CD4-positive, alpha-beta T cell treated with Interferon gamma for 1 hour (primary cell): ENCODE data around the gene SPACDR.

ENCODE experiments used
- DNase-seq: peaks from one replicate; pipeline ENCODE4 v3.0.0-alpha.2; 2020

Gene SPACDR

GRCh38 chr7:100483722-100484672, 19.9 kb upstream of the SPACDR start, which contains the start of gene NYAP1:
Gene NYAP1 (plus strand): TSS chr7:100483927. CDS start chr7:100485312, 1,385 bp downstream.
- DNase-seq = peak; percentile 59

GRCh38 chr7:100483090-100483721, 19.1 kb upstream of the SPACDR start:
- DNase-seq = peak; percentile 80

- DNase-seq = no peak
Observed at GRCh38 chr7:100482728-100483089, 18.6 kb upstream of the SPACDR start.

- DNase-seq = no peak
Observed at GRCh38 chr7:100481466-100481865, 17.4 kb upstream of the SPACDR start.

GRCh38 chr7:100478958-100479660, 15.0 kb upstream of the SPACDR start, which contains the start of gene TSC22D4:
Gene TSC22D4 (minus strand): TSS chr7:100479214. CDS start chr7:100478038, 1,176 bp downstream.
- peak; percentile 94 for DNase-seq

GRCh38 chr7:100477871-100478267, 13.8 kb upstream of the SPACDR start:
- no peak for DNase-seq

- DNase-seq = peak; percentile 9
Observed at GRCh38 chr7:100476903-100477870, 13.1 kb upstream of the SPACDR start.

GRCh38 chr7:100476101-100476780, 12.2 kb upstream of the SPACDR start:
- no peak for DNase-seq

- no peak for DNase-seq
Observed at GRCh38 chr7:100475549-100475948, 11.5 kb upstream of the SPACDR start.

GRCh38 chr7:100472854-100473499, 8.9 kb upstream of the SPACDR start:
- DNase-seq = no peak

GRCh38 chr7:100472121-100472851, 8.2 kb upstream of the SPACDR start:
- DNase-seq = no peak

- DNase-seq = no peak
Observed at GRCh38 chr7:100471021-100471420, 7.0 kb upstream of the SPACDR start.

GRCh38 chr7:100469227-100470044, 5.4 kb upstream of the SPACDR start:
- DNase-seq = peak; percentile 71

- no peak for DNase-seq
Observed at GRCh38 chr7:100467638-100468373, 3.7 kb upstream of the SPACDR start.

GRCh38 chr7:100466653-100467605, 2.9 kb upstream of the SPACDR start:
- no peak for DNase-seq

- peak; percentile 13 for DNase-seq
Observed at GRCh38 chr7:100465702-100466311, 1.7 kb upstream of the SPACDR start.

GRCh38 chr7:100465299-100465698, 1.2 kb upstream of the SPACDR start:
- DNase-seq = no peak
